Hepatocyte (in vitro differentiated cells): ENCODE results near the gene TMEM161A.

Experiments used
- EZH2 ChIP-seq: fragments of 200-600 bp; sonication (generic); IDR thresholded peaks from 2 replicates; pipeline ENCODE4 v1.6.1; 2016; ENCODE audit warnings: antibody characterized with exemption, mild to moderate bottlenecking, borderline replicate concordance
- TF ChIP-seq, protein P1 (sequence below): fragments of 200-600 bp; sonication (generic); IDR thresholded peaks from 2 replicates; pipeline ENCODE4 v1.5.1; 2016; ENCODE audit warnings: antibody characterized with exemption, mild to moderate bottlenecking; ENCODE audit not compliant: poor library complexity

DNA sequence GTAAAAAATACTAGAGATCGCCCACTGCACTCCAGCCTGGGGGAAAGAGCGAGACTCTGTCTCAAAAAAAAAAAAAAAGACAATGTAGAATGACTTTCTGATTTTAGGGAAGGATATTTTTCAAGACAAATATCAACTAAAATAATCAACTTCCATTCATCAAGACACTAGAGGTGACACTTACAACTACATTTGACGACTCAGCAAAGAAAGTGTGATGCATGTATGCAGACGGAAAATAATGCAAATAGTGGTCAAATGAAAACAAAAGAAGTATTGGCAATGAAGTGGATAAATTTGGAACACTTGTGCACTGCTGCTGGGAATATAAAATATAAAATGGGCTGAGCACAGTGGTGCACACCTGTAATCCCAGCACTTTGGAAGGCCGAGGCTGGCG, 12.2 kb downstream of the TMEM161A start:
- TF ChIP-seq, protein P1, sequence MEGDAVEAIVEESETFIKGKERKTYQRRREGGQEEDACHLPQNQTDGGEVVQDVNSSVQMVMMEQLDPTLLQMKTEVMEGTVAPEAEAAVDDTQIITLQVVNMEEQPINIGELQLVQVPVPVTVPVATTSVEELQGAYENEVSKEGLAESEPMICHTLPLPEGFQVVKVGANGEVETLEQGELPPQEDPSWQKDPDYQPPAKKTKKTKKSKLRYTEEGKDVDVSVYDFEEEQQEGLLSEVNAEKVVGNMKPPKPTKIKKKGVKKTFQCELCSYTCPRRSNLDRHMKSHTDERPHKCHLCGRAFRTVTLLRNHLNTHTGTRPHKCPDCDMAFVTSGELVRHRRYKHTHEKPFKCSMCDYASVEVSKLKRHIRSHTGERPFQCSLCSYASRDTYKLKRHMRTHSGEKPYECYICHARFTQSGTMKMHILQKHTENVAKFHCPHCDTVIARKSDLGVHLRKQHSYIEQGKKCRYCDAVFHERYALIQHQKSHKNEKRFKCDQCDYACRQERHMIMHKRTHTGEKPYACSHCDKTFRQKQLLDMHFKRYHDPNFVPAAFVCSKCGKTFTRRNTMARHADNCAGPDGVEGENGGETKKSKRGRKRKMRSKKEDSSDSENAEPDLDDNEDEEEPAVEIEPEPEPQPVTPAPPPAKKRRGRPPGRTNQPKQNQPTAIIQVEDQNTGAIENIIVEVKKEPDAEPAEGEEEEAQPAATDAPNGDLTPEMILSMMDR: no peak
- no peak for TF ChIP-seq EZH2
